GM23338 (cell line): ENCODE results near the gene ZCCHC24. TPM values are rescaled to one million over a fixed set of nuclear protein-coding genes. Genes with fewer than 3 reads are reported as not detected.

ENCODE experiments used
- ATAC-seq: fragments of 200-7000 bp; cut with Tn5 transposase; 3 replicates; pipeline ENCODE4 v1.9.1; 2020
- DNase-seq: peaks from one replicate; pipeline ENCODE4 v3.0.0-alpha.2; 2015; ENCODE audit warnings: low spot score
- H2AFZ ChIP-seq: fragments of 200-600 bp; sonication (generic); 2 replicates; pipeline ENCODE4 v1.8.0; 2016; ENCODE audit warnings: antibody characterized with exemption, mild to moderate bottlenecking, moderate library complexity
- H3F3A ChIP-seq: fragments of 200-600 bp; sonication (generic); replicated peaks from 2 replicates; pipeline ENCODE4 v1.8.0; 2017; ENCODE audit warnings: antibody characterized with exemption, mixed run types, low read depth
- H3K27ac ChIP-seq: fragments of 200-600 bp; sonication (generic); 2 replicates; pipeline ENCODE4 v1.6.1; 2016; ENCODE audit warnings: low read depth
- H3K27me3 ChIP-seq: fragments of 200-600 bp; sonication (generic); 2 replicates; pipeline ENCODE4 v1.8.0; 2016; ENCODE audit warnings: mild to moderate bottlenecking, mixed run types, moderate library complexity; ENCODE audit not compliant: insufficient read depth
- H3K36me3 ChIP-seq: fragments of 200-600 bp; sonication (generic); 2 replicates; pipeline ENCODE4 v1.8.0; 2016; ENCODE audit warnings: mild to moderate bottlenecking; ENCODE audit not compliant: insufficient read depth
- H3K4me1 ChIP-seq: fragments of 200-600 bp; sonication (generic); 2 replicates; pipeline ENCODE4 v1.8.0; 2016; ENCODE audit warnings: mild to moderate bottlenecking, moderate library complexity; ENCODE audit not compliant: insufficient read depth
- H3K4me2 ChIP-seq: fragments of 200-600 bp; sonication (generic); 2 replicates; pipeline ENCODE4 v1.7.1; 2017; ENCODE audit warnings: mixed run types
- H3K4me3 ChIP-seq: fragments of 200-600 bp; sonication (generic); 2 replicates; pipeline ENCODE4 v1.6.1; 2016; ENCODE audit warnings: mixed run types
- H3K79me2 ChIP-seq: fragments of 200-600 bp; sonication (generic); replicated peaks from 2 replicates; pipeline ENCODE4 v1.8.0; 2017; ENCODE audit warnings: mild to moderate bottlenecking; ENCODE audit not compliant: insufficient read depth
- H3K9me2 ChIP-seq: fragments of 200-600 bp; sonication (generic); 2 replicates; pipeline ENCODE4 v1.8.0; 2017; ENCODE audit not compliant: insufficient read depth
- H4K20me1 ChIP-seq: fragments of 200-600 bp; sonication (generic); replicated peaks from 2 replicates; pipeline ENCODE4 v1.8.0; 2017; ENCODE audit warnings: mild to moderate bottlenecking; ENCODE audit not compliant: insufficient read depth
- H3K27ac Mint-ChIP-seq: 2 replicates; pipeline ENCODE4 v1.8.0; 2020; ENCODE audit warnings: inconsistent platforms, mild to moderate bottlenecking, moderate library complexity, mixed read lengths
- H3K27me3 Mint-ChIP-seq: 3 replicates; pipeline ENCODE4 v1.8.0; 2022; ENCODE audit warnings: low read depth, mild to moderate bottlenecking, moderate library complexity, mixed read lengths, inconsistent platforms; ENCODE audit not compliant: insufficient read depth, poor library complexity
- H3K36me3 Mint-ChIP-seq: 3 replicates; pipeline ENCODE4 v1.8.0; 2021; ENCODE audit warnings: low read depth, mild to moderate bottlenecking, inconsistent platforms, moderate library complexity, mixed read lengths
- H3K4me1 Mint-ChIP-seq: 3 replicates; pipeline ENCODE4 v1.8.0; 2020; ENCODE audit warnings: mild to moderate bottlenecking, inconsistent platforms, mixed read lengths
- H3K4me3 Mint-ChIP-seq: 3 replicates; pipeline ENCODE4 v1.8.0; 2021; ENCODE audit warnings: moderate library complexity, mild to moderate bottlenecking, inconsistent platforms, mixed read lengths
- H3K9me3 Mint-ChIP-seq: 3 replicates; pipeline ENCODE4 v1.8.0; 2020; ENCODE audit warnings: moderate library complexity, mild to moderate bottlenecking, inconsistent platforms, mixed read lengths
- CREB1 ChIP-seq: fragments of 250-450 bp; sonication (Bioruptor Pico); IDR thresholded peaks from 2 replicates; pipeline ENCODE4 v1.5.0; 2020; ENCODE audit warnings: low read depth, mild to moderate bottlenecking, moderate library complexity
- EZH2phosphoT487 ChIP-seq: fragments of 200-600 bp; sonication (generic); IDR thresholded peaks from one replicate; pipeline ENCODE4 v1.8.1; 2018; ENCODE audit warnings: antibody characterized with exemption; ENCODE audit not compliant: unreplicated experiment
- JUNB ChIP-seq: IDR thresholded peaks from one replicate; pipeline ENCODE4 v1.6.1; 2016; ENCODE audit warnings: antibody characterized with exemption; ENCODE audit not compliant: unreplicated experiment
- NANOG ChIP-seq: IDR thresholded peaks from 2 replicates; pipeline ENCODE4 v1.6.1; 2016; ENCODE audit warnings: antibody characterized with exemption, borderline replicate concordance
- ZNF114 ChIP-seq: fragments of 250-450 bp; sonication (Bioruptor Pico); IDR thresholded peaks from 2 replicates; pipeline ENCODE4 v1.5.0; 2020; ENCODE audit warnings: mild to moderate bottlenecking, moderate library complexity
- polyA plus RNA-seq: library from polyadenylated mRNA; unstranded; fragments of >200 nt; fragmentation: Nextera tagmentation; extraction: Ambion mirVana; gene quantifications from 2 replicates; pipeline ENCODE4 v1.2.1, GENCODE V29; 2016
- total RNA-seq: library from RNA; depleted of rRNA; stranded (reverse); fragments of >200 nt; shearing (Covaris generic); gene quantifications from 2 replicates; pipeline ENCODE4 v1.2.3, GENCODE V29; 2014
- TF ChIP-seq, protein P1 (sequence below): fragments of 250-450 bp; sonication (Bioruptor Pico); IDR thresholded peaks from 2 replicates; pipeline ENCODE4 v1.5.0; 2020; ENCODE audit warnings: mild to moderate bottlenecking, moderate library complexity

Gene ZCCHC24
- total and polyA plus RNA-seq, 2 experiments from 2014 or later: 2.0 to 10.1 TPM

DNA sequence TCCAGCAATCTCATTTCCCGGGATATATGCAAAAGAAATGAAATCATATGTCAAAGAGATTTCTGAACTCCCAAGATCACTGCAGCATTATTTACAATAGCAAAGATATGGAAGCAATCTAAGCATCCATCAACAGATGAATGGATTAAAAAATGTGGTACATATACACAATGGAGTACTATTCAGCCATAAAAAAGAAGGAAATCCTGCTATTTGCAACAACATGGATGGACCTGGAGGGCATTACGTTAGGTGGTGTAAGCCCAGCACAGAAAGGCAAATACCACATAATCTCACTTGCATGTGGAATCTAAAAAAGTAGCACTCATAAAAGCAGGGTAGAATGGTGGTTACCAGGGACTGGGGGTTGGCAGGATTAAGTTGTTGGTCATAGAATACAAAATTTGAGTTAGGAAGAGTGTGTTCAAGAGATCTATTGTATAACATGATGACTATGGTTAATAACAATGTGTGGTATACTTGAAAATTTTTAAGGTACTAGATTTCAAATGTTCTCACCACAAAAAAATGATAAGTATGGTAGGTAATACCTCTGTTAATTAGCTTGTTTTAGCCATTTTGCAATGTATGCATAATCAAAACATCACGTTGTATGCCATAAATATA is 34.0 kb upstream of the ZCCHC24 start (continued):
- TF ChIP-seq, protein P1, sequence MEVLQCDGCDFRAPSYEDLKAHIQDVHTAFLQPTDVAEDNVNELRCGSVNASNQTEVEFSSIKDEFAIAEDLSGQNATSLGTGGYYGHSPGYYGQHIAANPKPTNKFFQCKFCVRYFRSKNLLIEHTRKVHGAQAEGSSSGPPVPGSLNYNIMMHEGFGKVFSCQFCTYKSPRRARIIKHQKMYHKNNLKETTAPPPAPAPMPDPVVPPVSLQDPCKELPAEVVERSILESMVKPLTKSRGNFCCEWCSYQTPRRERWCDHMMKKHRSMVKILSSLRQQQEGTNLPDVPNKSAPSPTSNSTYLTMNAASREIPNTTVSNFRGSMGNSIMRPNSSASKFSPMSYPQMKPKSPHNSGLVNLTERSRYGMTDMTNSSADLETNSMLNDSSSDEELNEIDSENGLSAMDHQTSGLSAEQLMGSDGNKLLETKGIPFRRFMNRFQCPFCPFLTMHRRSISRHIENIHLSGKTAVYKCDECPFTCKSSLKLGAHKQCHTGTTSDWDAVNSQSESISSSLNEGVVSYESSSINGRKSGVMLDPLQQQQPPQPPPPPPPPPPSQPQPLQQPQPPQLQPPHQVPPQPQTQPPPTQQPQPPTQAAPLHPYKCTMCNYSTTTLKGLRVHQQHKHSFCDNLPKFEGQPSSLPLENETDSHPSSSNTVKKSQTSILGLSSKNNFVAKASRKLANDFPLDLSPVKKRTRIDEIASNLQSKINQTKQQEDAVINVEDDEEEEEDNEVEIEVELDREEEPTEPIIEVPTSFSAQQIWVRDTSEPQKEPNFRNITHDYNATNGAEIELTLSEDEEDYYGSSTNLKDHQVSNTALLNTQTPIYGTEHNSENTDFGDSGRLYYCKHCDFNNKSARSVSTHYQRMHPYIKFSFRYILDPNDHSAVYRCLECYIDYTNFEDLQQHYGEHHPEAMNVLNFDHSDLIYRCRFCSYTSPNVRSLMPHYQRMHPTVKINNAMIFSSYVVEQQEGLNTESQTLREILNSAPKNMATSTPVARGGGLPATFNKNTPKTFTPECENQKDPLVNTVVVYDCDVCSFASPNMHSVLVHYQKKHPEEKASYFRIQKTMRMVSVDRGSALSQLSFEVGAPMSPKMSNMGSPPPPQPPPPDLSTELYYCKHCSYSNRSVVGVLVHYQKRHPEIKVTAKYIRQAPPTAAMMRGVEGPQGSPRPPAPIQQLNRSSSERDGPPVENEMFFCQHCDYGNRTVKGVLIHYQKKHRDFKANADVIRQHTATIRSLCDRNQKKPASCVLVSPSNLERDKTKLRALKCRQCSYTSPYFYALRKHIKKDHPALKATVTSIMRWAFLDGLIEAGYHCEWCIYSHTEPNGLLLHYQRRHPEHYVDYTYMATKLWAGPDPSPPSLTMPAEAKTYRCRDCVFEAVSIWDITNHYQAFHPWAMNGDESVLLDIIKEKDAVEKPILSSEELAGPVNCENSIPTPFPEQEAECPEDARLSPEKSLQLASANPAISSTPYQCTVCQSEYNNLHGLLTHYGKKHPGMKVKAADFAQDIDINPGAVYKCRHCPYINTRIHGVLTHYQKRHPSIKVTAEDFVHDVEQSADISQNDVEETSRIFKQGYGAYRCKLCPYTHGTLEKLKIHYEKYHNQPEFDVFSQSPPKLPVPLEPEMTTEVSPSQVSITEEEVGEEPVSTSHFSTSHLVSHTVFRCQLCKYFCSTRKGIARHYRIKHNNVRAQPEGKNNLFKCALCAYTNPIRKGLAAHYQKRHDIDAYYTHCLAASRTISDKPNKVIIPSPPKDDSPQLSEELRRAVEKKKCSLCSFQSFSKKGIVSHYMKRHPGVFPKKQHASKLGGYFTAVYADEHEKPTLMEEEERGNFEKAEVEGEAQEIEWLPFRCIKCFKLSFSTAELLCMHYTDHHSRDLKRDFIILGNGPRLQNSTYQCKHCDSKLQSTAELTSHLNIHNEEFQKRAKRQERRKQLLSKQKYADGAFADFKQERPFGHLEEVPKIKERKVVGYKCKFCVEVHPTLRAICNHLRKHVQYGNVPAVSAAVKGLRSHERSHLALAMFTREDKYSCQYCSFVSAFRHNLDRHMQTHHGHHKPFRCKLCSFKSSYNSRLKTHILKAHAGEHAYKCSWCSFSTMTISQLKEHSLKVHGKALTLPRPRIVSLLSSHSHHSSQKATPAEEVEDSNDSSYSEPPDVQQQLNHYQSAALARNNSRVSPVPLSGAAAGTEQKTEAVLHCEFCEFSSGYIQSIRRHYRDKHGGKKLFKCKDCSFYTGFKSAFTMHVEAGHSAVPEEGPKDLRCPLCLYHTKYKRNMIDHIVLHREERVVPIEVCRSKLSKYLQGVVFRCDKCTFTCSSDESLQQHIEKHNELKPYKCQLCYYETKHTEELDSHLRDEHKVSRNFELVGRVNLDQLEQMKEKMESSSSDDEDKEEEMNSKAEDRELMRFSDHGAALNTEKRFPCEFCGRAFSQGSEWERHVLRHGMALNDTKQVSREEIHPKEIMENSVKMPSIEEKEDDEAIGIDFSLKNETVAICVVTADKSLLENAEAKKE (CRISPR knock-in tag): no peak
- no peak for TF ChIP-seq ZNF114 (CRISPR knock-in tag)

DNA sequence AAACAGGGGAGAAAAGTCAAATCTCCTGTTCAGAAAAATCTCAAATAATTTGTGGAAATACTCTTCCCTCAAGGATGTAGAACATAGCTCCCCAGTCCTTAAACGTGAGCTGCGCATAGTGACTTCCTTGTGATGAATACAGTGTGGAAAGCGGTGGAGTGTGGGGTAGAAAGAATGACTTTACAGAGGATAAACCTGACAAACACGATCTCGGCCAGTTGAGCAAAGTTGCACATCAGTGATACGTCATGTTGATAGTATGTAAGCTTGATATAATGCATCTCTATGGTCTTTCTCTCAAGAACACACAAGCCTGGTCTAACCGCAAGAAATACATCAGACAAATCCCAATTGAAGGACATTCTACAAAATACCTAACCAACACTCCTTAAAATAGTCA is 32.0 kb upstream of the ZCCHC24 start:
- Mint-ChIP-seq H3K36me3 (no peaks in the 10 kb centered on the region), H3K4me3 (no peak overlapping the region), H3K27me3 (no peaks in the 10 kb centered on the region), H3K27ac (no peak overlapping the region), H3K9me3 (no peaks in the 10 kb centered on the region), H3K4me1 (no peaks in the 10 kb centered on the region)
- H4K20me1 ChIP-seq: no peaks in the 10 kb centered on the region
- TF ChIP-seq NANOG (no peak), CREB1 (CRISPR knock-in tag) (no peak), ZNF114 (CRISPR knock-in tag) (no peak), EZH2phosphoT487 (no peak), JUNB (no peak)
- no peak overlapping the region for H3K4me3 ChIP-seq
- ATAC-seq (no peak), DNase-seq (no peak)
- no peaks in the 10 kb centered on the region for H3K27me3 ChIP-seq
- H3K27ac ChIP-seq: no peak overlapping the region
- H3K36me3 ChIP-seq: no peaks in the 10 kb centered on the region
- H2AFZ ChIP-seq: no peak overlapping the region
- no peaks in the 10 kb centered on the region for H3K79me2 ChIP-seq
- no peaks in the 10 kb centered on the region for H3K9me2 ChIP-seq
- H3K4me2 ChIP-seq: no peak overlapping the region
- 0 out of 2 replicates have a peak, but pooled peaks cover 2% of the 10 kb centered on the region for H3K4me1 ChIP-seq
- no peaks in the 10 kb centered on the region for H3F3A ChIP-seq
